Spleen (tissue), 11 donors: ENCODE results near the gene PIGC. TPM values are rescaled to one million over a fixed set of nuclear protein-coding genes. Genes with fewer than 3 reads are reported as not detected.

Experiments used
- DNase-seq: peaks from one replicate; pipeline ENCODE4 v3.0.0-alpha.2; 2020
- H3K27ac ChIP-seq, 8 donors: fragments of 200-600 bp; sonication (generic) in 7 of 8; 1 replicate in 4 of 8; 2 replicates in 4 of 8; pipeline versions ENCODE4 v1.5.0 to v1.8.0; 2016 to 2021; ENCODE audit warnings: inconsistent platforms in 4 of 8, mild to moderate bottlenecking in 4 of 8, moderate library complexity in 1 of 8
- H3K27me3 ChIP-seq, 7 donors: fragments of 200-600 bp; sonication (generic) in 6 of 7; replicated peaks in 1 of 7; 1 replicate in 4 of 7; 2 replicates in 3 of 7; pipeline versions ENCODE4 v1.5.0 to v1.8.0; 2016 to 2021; ENCODE audit warnings: inconsistent platforms in 3 of 7, mild to moderate bottlenecking in 1 of 7
- H3K36me3 ChIP-seq, 6 donors: fragments of 200-600 bp; sonication (generic) in 5 of 6; 1 replicate in 4 of 6; 2 replicates in 2 of 6; pipeline versions ENCODE4 v1.5.0 to v1.8.0; 2016 to 2021; ENCODE audit warnings: inconsistent platforms in 2 of 6
- H3K4me1 ChIP-seq, 6 donors: fragments of 200-600 bp; sonication (generic) in 5 of 6; 1 replicate in 3 of 6; 2 replicates in 3 of 6; pipeline versions ENCODE4 v1.5.0 to v1.8.0; 2016 to 2021; ENCODE audit warnings: inconsistent platforms in 3 of 6
- H3K4me3 ChIP-seq, 8 donors: fragments of 200-600 bp; sonication (generic) in 7 of 8; 1 replicate in 4 of 8; 2 replicates in 4 of 8; pipeline versions ENCODE4 v1.5.0 to v1.8.0; 2016 to 2021; ENCODE audit warnings: inconsistent platforms in 4 of 8, mild to moderate bottlenecking in 4 of 8, moderate library complexity in 2 of 8
- H3K9me3 ChIP-seq, 8 donors: fragments of 200-600 bp; sonication (generic) in 7 of 8; 1 replicate in 4 of 8; 2 replicates in 4 of 8; pipeline versions ENCODE4 v1.5.0 to v1.8.0; 2016 to 2021; ENCODE audit warnings: inconsistent platforms in 4 of 8
- CTCF ChIP-seq, 11 experiments: fragments of 200-600 bp in 7 of 11; fragments of 450-650 bp in 4 of 11; sonication (generic) in 4 of 11; IDR thresholded peaks in 8 of 11; conservative IDR thresholded peaks in 3 of 11; 1 replicate in 7 of 11; 2 replicates in 4 of 11; pipeline versions ENCODE4 v1.4.0 to v1.8.0; 2016 to 2021; ENCODE audit warnings: antibody characterized with exemption in 11 of 11, inconsistent platforms in 4 of 11, mild to moderate bottlenecking in 1 of 11
- POLR2A ChIP-seq, 3 donors: fragments of 450-650 bp; IDR thresholded peaks; one replicate each; pipeline ENCODE4 v1.5.1; 2017; ENCODE audit warnings: antibody characterized with exemption in 3 of 3, mild to moderate bottlenecking in 1 of 3
- POLR2AphosphoS5 ChIP-seq, 3 donors: sonication (generic); formaldehyde crosslinking; IDR thresholded peaks; one replicate each; pipeline ENCODE4 v1.5.1; 2017; ENCODE audit warnings: antibody characterized with exemption in 3 of 3
- WGBS, 5 donors: extraction: QIAGEN DNeasy Blood & Tissue Kit in 3 of 5; methylation state at CpG; one replicate each; pipeline versions ENCODE4 v1.1.5 to v1.1.7; 2013 to 2018; 5-methylcytosine and 5-hydroxymethylcytosine counted together
- intact Hi-C: fragments of 100-400 bp; cut with DNase I; formaldehyde crosslinking; loops from one replicate; pipeline ENCODE4 v1.15.0; 2023; ENCODE audit warnings: low total_unique reads
- polyA plus RNA-seq, 3 donors: library from polyadenylated mRNA; stranded (reverse); fragments of 200-250 nt; gene quantifications; one replicate each; pipeline ENCODE4 v1.2.1, GENCODE V29; 2013
- total RNA-seq, 7 donors: library from RNA; depleted of rRNA in 3 of 7; stranded (reverse); fragments of >200 nt in 3 of 7; fragmentation: NEBNext Ultra II Directional in 4 of 7; extraction: Animal tissue kit (Norgen Biotek cat#: 25700) in 4 of 7; gene quantifications; one replicate each; pipeline versions ENCODE4 v1.1.0 to v1.2.1, GENCODE V29; 2016 to 2021
- donor health status: healthy with polysubstance abuse.
- donor health status: DM: no; HTN: no; CAD: no; lungs with moderate emphysema.
- donor health status: DM: no; HTN: no; CAD: no.
- donor health status: Bipolar disorder and iron deficiency.
- donor health status: healthy.
- donor health status: DM: no; HTN: no; CAD: no.
- donor health status: DM: yes; HTN: yes; CAD: no.

Gene PIGC
- total and polyA plus RNA-seq, 10 donors, result 20.1 to 28.0 (median 23.9) TPM

- Histone ChIP-seq H3K4me3 (no peak overlapping the region), H3K4me1 (no peaks in the 10 kb centered on the region), H3K36me3 (no peaks in the 10 kb centered on the region), H3K27ac (no peak overlapping the region), H3K9me3 (no peaks in the 10 kb centered on the region), H3K27me3 (no peaks in the 10 kb centered on the region)
- 44 to 48% (median 45%) methylated on average over 4 of the region's 4 CpGs for WGBS, 5 donors
- intact Hi-C loops, result no loop called here
- TF ChIP-seq POLR2A (IDR thresholded peaks at IDR 0.05) (no peak), POLR2AphosphoS5 (IDR thresholded peaks at IDR 0.05) (no peak), CTCF (IDR thresholded peaks at IDR 0.05 in 8 of 11, conservative IDR thresholded peaks at IDR 0.05 in 3 of 11) (no peak)
- DNase-seq, result no peak
Measured at GRCh38 chr1:172487550-172487949, 43.7 kb upstream of the PIGC start.

- no peaks in the 10 kb centered on the region for H3K4me1 ChIP-seq
- intact Hi-C loops, result no loop called here
- 52 to 66% (median 58%) methylated on average over 3 of the region's 3 CpGs for whole genome bisulfite sequencing, 5 donors
- H3K9me3 ChIP-seq, result no peaks in the 10 kb centered on the region
- no peaks in the 10 kb centered on the region for H3K36me3 ChIP-seq
- H3K27ac ChIP-seq, result no peak overlapping the region
- TF ChIP-seq CTCF (IDR thresholded peaks at IDR 0.05 in 8 of 11, conservative IDR thresholded peaks at IDR 0.05 in 3 of 11), result no peak
- no peak for TF ChIP-seq POLR2A (IDR thresholded peaks at IDR 0.05)
- TF ChIP-seq POLR2AphosphoS5 (IDR thresholded peaks at IDR 0.05), result no peak
- H3K4me3 ChIP-seq, result no peak overlapping the region
- no peaks in the 10 kb centered on the region for H3K27me3 ChIP-seq
- no peak for DNase-seq
Measured at GRCh38 chr1:172486805-172487454, 43.1 kb upstream of the PIGC start.

GRCh38 chr1:172485626-172486025 is 41.8 kb upstream of the PIGC start:
- no peak for DNase-seq
- Histone ChIP-seq H3K27ac (no peak overlapping the region), H3K36me3 (no peaks in the 10 kb centered on the region), H3K27me3 (no peaks in the 10 kb centered on the region), H3K9me3 (no peaks in the 10 kb centered on the region), H3K4me3 (no peak overlapping the region), H3K4me1 (no peaks in the 10 kb centered on the region)
- WGBS, 5 donors, result 72 to 76% (median 73%) methylated on average over 5 of the region's 5 CpGs
- intact Hi-C loops, result no loop called here
- TF ChIP-seq POLR2A (IDR thresholded peaks at IDR 0.05) (no peak), CTCF (IDR thresholded peaks at IDR 0.05 in 8 of 11, conservative IDR thresholded peaks at IDR 0.05 in 3 of 11) (no peak), POLR2AphosphoS5 (IDR thresholded peaks at IDR 0.05) (no peak)

GRCh38 chr1:172484252-172484651 is 40.4 kb upstream of the PIGC start:
- no peaks in the 10 kb centered on the region for H3K27me3 ChIP-seq
- no peak overlapping the region for H3K4me3 ChIP-seq
- no peak for DNase-seq
- no peaks in the 10 kb centered on the region for H3K4me1 ChIP-seq
- H3K27ac ChIP-seq, result no peak overlapping the region
- no peaks in the 10 kb centered on the region for H3K36me3 ChIP-seq
- intact Hi-C loops, result no loop called here
- no peaks in the 10 kb centered on the region for H3K9me3 ChIP-seq
- TF ChIP-seq POLR2A (IDR thresholded peaks at IDR 0.05) (no peak), CTCF (IDR thresholded peaks at IDR 0.05 in 8 of 11, conservative IDR thresholded peaks at IDR 0.05 in 3 of 11) (no peak), POLR2AphosphoS5 (IDR thresholded peaks at IDR 0.05) (no peak)
